ENCODE data around the gene TSPAN4. TPM values are rescaled to one million over a fixed set of nuclear protein-coding genes. Genes with fewer than 3 reads are reported as not detected.
A peak's percentile ranks its signal among the peaks of the same experiment; 100 is the strongest.

The TSPAN4 gene, protein sequence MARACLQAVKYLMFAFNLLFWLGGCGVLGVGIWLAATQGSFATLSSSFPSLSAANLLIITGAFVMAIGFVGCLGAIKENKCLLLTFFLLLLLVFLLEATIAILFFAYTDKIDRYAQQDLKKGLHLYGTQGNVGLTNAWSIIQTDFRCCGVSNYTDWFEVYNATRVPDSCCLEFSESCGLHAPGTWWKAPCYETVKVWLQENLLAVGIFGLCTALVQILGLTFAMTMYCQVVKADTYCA
- total RNA-seq: 10 to 100 TPM; 12.6 to 18.9 TPM

DNA sequence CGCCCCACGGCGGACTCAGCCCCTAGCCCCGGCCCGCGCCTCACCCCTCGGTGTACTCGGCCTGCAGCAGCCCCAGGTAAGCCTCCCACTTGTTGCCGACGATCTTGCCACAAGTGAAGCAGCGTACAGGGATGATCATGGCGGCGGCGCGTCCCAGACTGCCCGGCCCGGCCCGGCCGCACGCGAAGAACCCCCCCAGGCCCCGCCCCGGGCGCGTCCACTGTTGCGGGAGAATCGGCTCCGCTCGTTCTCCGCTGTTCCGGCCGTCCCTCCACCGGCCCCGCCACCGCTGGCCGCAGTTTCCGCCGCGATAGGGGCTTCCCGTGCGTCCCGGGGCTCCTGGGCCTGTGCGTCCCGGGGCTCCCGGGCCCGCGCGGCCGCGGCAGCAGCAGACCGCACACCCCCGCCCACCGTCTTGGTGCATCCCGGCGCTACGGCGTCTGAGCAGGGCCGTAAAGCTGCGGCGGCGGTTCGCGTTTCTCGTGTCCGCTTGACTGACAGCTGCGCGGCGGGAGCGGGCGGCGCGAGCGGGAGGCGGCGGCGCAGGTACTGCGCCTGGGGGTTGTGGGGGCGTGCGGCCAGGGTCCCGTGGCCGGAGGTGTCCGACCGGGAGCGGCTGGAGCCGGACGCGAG lies at the start of gene TSPAN4, which contains the start of gene POLR2L:
Gene TSPAN4 (plus strand): TSS at position 483 of the 633 bp plus-strand sequence. CDS start 7,453 bp downstream, outside the sequence.
Gene POLR2L (minus strand): TSS at position 160 of the 633 bp plus-strand sequence. CDS start 21 bp downstream, at position 139.
- DNase-seq (ENCODE audit: low spot score in 2 of 2) (peak; percentile 88 to 92), ATAC-seq (peak; percentile 78 to 79)
- Mint-ChIP-seq H3K27ac (peak within 1 kb of the TSS; percentile 79 to 94), H3K9me3 (no peaks in the 10 kb centered on the region), H3K36me3 (peaks cover 0 to 9% of the 10 kb centered on the region in 2 donors)

DNA sequence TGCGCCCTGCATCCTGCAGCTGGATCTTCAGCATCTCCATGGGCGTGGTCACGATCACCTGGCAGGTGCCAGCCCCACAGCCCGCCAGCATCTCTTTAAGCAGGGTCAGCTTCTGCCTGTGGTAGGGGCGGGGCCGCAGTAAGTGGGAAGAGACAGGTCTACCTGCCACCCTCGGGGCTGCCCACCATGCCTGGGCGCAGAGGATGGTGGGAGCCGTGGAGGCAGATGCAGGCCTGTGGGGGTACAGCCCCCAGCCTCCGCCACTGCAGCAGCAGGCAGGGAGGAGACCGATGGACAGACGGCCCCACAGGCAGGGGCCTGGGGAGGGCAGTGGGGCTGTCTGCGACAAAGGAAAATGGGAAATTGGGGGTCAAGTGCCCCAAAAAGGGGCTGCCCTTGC lies 49.8 kb upstream of the TSPAN4 start:
- no peak overlapping the region for H3K27ac Mint-ChIP-seq
- DNase-seq (ENCODE audit: low spot score in 2 of 2) (no peak), ATAC-seq (no peak)
- no peaks in the 10 kb centered on the region for H3K9me3 Mint-ChIP-seq
- H3K36me3 Mint-ChIP-seq: no peaks in the 10 kb centered on the region

DNA sequence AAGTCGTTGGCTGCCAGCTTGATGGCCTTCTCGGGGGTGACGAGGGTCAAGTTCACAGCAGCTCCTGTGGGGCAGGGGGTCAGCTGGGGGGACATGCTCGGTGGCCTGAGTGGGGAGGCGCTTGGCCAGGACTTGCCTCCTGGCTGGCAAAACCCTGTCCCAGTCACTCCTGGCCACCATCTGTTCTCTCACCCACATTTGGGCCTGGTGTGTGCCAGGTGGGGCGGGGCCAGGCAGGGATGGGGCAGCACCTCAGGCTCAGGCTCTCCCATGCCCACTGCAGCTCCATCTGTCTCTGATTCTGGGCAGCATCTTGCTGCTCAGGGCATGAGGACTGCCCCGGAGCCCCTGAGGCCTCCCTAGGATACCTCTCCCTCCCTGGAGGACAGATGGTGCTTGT lies 49.1 kb upstream of the TSPAN4 start:
- DNase-seq (ENCODE audit: low spot score in 2 of 2): no peak
- Mint-ChIP-seq H3K9me3 (no peaks in the 10 kb centered on the region), H3K27ac (no peak overlapping the region), H3K36me3 (no peaks in the 10 kb centered on the region)
- ATAC-seq: no peak

DNA sequence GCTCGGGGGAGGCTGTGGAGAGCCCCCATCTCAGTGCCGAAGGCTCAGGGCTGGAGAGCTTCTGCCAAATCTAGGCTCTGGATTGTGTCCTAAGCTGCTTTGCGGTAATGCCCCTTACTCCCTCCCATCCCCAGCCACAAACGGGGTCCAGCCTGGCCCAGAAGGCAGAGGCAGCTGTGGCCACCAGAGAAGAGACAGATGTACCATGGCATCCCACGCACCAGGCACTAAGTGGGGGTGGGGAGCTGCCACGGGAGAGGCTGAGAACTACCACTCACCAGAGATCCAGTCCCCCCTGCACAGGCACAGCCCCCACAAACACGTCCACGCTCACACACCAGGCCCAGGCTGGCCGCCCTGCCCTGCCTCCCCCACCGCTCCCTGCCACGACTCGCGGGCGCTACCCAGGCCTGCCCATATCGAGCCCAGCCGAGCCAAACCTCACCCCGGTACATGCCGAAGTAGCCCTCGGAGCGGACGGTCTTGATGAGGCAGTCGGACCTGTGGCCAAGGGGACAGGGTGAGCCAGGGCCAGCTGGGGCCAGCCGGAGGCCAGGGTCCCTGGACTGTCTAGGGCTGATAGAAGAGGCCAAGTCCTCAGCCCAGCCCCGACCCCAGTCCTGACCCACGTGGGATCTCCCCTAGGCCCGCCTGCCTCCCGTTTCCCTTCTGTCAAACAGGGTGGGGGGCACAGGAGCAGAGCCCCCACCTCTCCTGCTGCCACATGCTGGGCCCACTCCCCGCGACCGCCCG lies 48.5 kb upstream of the TSPAN4 start:
- H3K27ac Mint-ChIP-seq: no peak overlapping the region
- H3K9me3 Mint-ChIP-seq: no peaks in the 10 kb centered on the region
- H3K36me3 Mint-ChIP-seq: no peaks in the 10 kb centered on the region
- DNase-seq (ENCODE audit: low spot score in 2 of 2): no peak
- ATAC-seq: no peak

DNA sequence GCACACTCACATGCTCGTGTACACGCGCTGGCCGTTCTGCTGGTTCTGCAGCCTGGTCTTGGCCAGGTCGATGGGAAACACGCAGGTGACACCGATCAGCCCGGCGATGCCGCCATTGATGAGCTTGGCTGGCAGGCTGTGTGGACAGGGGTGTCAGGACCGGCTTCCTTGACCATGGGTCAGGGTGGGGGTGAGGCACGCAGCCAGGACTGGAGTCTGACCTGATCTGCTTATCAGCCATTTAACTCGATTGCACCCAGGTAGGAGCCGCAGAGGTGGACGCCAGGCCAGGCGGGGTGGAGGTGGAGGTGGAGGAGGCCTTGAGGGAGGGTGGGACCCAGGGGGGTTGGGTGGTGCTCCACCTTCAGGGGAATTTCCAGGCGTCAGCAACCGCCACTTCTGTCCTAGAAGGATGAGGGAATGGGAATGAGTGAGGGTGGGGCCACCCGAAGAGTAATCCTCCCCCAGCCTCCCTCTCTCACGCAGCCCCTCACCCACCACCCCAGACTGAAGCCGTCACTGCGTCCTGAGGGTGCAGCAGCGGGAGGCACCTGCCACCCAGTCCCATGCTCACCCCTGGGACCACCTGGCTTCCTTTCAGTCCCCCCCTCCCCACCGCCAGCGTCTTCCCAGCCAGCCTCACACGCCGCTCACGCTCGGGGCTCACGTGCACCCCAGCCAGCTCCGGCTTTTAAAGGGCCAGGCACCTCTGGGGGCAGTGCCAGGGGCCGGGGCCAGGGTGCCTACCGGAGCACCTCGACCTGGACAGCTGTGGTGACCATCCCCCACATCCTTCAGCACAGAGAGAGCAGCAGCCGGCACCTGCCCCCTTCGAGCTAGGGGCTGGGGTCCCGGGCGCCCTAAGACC lies 47.7 kb upstream of the TSPAN4 start:
- Mint-ChIP-seq H3K9me3 (no peaks in the 10 kb centered on the region), H3K27ac (no peak overlapping the region), H3K36me3 (no peaks in the 10 kb centered on the region)
- no peak for ATAC-seq
- no peak for DNase-seq (ENCODE audit: low spot score in 2 of 2)

DNA sequence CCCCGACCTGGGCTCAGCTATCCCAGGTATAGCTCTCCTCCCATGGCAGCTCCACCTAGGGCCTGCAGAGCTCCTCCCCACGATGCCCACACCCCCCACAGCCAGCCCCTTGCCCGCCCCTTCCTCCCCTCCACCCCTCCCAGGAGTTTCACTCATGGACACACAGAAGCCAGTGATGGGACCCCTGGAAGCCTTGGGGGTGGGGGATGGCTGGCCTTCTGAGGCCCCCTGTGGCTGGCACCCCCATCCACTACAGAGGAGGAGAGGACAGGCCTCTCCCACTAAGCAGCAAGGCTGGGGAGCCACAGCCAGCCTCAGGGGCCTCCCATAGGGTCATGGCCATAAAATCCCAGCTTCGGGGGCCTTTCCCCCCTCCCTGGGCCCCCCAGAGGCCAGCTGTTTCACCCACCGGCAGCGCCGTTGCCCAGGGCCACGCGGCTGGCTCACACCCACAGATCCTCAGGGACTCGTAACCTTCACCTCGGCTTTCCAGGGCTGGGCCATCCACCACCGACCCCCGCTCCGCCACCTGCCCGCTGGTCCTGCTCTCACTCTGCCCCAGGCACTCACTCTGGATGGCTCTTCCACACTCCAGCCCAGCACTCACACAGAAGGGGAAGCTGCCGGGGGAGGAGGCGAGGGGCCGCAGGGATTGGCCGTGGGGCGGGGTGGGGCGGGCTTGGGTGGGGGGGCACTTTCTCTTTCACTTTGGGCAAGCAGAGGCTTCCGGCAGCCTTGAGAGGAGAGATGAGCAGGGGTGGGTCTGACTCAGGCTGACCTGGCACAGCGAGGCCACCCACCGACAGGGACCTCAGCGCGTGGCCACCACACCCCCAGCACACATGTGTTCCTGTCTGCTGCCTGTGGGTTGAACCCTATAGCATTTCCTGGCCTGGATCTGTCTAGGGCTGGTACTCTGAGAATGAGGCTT lies 46.8 kb upstream of the TSPAN4 start:
- ATAC-seq (peak; percentile 78 to 84), DNase-seq (ENCODE audit: low spot score in 2 of 2) (peak; percentile 79 to 91)
- Mint-ChIP-seq H3K27ac (peak overlapping the region; percentile 81 to 87), H3K36me3 (no peaks in the 10 kb centered on the region), H3K9me3 (no peaks in the 10 kb centered on the region)

DNA sequence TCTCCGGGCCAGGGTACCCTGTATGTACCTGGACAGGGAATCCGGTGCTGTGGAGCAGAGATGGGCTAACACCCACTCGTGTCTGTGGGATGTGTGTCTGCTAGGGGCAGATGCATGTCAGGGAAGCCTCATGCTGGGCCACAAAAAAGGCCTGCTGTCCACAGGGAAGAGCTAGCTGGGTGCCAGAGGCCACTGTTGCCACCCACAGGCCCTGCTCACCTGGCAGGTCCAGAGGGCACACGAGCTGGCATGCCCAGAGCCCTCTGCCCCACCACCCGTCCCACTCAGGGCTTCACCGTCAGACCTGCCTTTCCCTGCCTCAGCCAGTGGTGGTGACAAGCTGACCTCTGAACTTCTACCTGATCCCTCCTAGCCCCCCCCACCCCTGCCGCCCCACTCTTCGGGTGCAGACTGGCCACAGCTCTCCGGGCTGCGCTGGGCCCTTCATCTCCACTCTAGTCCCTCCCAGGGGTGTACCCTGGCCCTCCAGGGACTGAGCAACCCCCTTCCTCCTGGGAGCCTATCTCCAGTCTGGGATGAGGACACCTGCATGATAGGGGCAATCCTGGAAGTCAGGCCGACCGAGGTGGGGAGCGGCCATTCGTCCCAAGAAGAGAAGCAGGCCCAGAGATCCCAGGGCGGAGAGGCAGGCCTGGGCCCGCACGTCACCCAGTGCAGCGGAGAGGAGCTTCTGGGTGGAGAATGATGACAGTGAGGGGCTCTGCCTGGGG lies 45.9 kb upstream of the TSPAN4 start:
- ATAC-seq: peak in 1 of 2 donors; percentile 1

DNA sequence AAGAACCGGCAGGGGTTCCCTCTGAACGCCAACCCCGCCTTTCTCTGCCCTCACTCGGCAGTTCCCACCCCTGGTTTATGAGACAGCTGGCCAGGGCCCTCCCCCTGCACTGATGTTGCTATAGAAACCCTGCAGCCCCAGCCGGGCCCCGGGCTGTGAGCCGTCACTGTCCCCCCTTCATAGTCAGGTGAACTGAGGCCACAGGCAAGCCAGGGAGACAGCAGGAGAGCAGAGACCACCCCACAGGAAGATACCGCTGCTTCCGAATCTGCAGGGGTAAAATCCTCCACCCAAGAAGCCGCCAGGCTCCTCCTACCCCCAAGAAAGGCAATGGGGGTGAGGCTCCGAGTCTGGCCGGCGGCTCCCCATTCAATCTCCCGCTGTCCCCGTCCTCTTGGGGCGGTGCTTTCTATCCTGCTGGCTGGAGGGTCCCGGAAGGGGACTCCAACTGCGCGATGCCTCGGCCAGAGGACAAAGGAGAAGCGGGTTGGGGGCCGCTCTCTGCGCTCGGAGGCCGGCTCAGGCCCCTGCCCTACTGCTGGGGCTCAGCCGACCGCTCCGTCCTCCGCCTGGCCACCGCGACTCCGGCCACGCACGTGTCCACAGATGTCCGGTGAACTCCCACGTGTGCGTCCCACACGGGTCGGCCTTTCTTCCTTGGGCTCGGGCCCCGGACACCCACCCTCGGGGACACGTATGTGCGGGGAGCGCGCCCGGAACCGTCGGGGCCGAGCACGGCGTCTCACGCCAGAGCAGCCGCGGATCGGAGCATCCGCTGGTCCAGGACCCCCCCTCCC lies 45.2 kb upstream of the TSPAN4 start:
- no peaks in the 10 kb centered on the region for H3K36me3 Mint-ChIP-seq
- ATAC-seq (peak; percentile 52 to 58), DNase-seq (ENCODE audit: low spot score in 2 of 2) (peak; percentile 79 to 83)
- peak overlapping the region; percentile 81 to 87 for H3K27ac Mint-ChIP-seq
- H3K9me3 Mint-ChIP-seq: no peaks in the 10 kb centered on the region

More for the DNA sequence above, 45.9 kb upstream of the TSPAN4 start:
- Mint-ChIP-seq H3K27ac (peak overlapping the region; percentile 69 to 87), H3K36me3 (no peaks in the 10 kb centered on the region), H3K9me3 (no peaks in the 10 kb centered on the region)
- no peak for DNase-seq (ENCODE audit: low spot score in 2 of 2)

DNA sequence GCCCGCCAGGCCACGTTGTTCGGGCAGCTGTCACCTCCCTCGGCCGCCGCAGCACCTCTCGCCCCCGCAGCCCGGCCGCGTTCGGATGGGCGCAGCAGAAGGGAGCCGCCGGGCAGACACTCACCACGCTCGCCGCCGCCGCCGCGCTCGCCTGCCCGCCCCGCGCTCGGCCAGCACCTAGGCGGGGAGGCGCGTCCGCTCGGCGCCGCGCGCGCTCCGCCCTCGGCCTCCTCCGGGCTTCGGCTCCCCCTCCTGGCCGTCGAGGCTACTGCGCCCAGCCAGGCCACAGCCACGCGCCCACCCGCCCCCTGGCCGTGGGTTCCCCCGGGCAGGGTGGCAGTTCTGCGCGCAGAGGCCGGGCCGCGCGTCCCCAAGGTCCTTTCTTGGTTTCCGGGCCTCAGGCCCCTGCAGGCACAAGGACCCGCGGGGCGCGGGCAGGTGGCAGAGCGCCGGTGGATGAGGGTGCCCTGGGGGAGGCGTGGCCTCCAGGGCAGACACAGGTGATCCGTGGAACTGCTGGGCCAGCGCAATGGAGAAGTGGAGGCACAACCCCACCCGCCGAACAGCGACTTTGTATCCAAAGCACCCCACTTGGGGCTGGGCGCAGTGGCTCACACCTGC lies 44.4 kb upstream of the TSPAN4 start, which contains the start of gene SLC25A22:
Gene SLC25A22 (minus strand): TSS at position 189 of the 621 bp plus-strand sequence. CDS start 3,275 bp downstream, outside the sequence.
- ATAC-seq (peak; percentile 55 to 66), DNase-seq (ENCODE audit: low spot score in 2 of 2) (peak; percentile 86 to 95)
- Mint-ChIP-seq H3K9me3 (no peaks in the 10 kb centered on the region), H3K27ac (peak within 1 kb of the TSS; percentile 81 to 87), H3K36me3 (no peaks in the 10 kb centered on the region)

DNA sequence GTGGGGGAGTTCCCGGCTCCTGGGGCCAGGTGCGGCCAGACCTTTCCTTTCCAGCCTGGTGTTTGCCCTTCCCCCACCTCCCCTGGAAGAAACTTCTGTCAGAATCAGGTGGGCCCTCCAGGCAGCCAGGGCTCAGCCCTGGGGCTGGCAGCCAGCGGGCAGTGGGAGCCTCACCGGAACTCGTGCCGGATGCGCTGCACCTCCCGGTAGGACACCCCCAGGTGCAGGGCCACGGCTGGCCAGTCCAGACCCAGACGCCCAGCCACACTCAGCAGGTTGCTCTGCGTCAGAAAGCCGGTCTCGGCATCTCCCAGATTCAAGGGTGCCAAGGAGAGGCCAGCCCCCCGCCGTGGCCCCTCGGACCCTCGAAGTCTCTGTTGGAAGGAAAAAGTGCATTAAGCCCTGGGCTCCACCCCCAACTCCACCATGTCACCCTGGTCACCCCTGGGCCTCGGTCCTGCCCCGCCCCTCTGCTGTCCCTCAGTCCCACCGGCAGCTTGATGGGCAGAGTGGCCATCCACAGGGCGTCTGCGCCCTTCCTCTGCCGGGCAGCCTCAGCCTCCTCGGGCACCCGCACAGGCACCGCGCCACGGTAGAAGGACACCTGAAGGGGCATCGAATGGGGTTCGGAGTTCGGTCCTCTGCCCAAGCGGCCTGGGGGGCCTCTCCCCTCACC lies 42.9 kb upstream of the TSPAN4 start:
- ATAC-seq (no peak), DNase-seq (ENCODE audit: low spot score in 2 of 2) (no peak)
- no peaks in the 10 kb centered on the region for H3K9me3 Mint-ChIP-seq
- no peaks in the 10 kb centered on the region for H3K36me3 Mint-ChIP-seq
- H3K27ac Mint-ChIP-seq: no peak overlapping the region

DNA sequence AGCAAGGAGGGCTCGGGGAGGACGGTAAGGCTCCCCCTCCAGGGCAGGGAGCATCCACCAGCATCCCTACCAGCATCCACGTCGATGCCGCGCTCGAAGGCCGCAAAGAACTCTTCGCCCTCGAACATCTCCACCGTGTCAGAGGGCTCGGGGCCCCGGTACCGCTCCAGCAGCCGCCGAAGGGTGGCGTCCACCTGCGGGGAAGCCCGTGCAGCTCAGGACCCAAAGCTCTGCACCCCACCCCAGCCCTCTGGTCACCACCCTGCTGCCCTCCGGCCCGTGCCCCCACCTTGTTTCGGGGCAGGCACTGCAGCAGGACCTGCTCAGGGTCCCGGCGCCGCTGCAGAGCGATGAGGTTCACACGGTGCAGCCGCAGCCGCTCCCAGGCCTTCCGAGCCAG lies 42.2 kb upstream of the TSPAN4 start:
- Mint-ChIP-seq H3K36me3 (no peaks in the 10 kb centered on the region), H3K27ac (no peak overlapping the region), H3K9me3 (no peaks in the 10 kb centered on the region)
- DNase-seq (ENCODE audit: low spot score in 2 of 2) (no peak), ATAC-seq (no peak)

DNA sequence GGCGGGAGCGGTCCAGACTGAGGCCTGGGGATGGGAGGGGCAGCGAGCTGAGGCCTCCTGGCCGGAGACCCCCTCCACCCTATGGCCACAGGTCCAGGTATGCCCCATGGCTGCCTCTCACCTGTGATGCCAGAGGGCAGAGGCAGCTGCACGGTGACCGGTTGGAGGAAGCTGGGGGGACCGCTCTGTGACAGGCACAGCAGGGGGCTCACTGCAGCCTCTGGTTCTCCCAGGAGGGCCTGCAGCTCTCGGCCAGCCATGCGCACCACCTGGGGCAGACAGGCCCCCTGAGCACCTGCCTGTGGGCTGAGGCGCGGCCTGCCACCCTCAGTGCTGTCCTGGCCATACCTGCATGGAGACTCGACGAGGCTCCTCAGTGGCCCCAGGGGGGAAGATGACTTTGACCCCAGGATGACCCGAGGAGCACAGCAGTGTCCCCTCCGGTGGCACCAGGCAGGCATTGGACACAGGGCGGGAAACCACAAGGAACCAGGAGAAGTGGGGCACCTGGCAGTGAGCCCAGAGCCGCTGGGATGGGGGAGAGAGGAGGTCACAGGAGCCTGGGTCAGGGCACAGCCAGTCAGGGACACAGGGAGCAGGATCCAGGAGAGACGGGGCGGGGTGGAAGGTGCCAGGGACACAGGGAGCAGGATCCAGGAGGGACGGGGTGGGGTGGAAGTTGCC lies 41.4 kb upstream of the TSPAN4 start:
- no peaks in the 10 kb centered on the region for H3K36me3 Mint-ChIP-seq
- DNase-seq (ENCODE audit: low spot score in 2 of 2) (no peak), ATAC-seq (no peak)
- no peak overlapping the region for H3K27ac Mint-ChIP-seq
- no peaks in the 10 kb centered on the region for H3K9me3 Mint-ChIP-seq
